SK-N-SH treated with all-trans-retinoic acid at 6 μM for 48 hours (cell line): ENCODE measurements around the gene JAML.

Source experiments
- ZC3H10 ChIP-seq: fragments of 250-450 bp; sonication (Bioruptor Pico); IDR thresholded peaks from 2 replicates; pipeline ENCODE4 v1.5.1; 2021; ENCODE audit warnings: mild to moderate bottlenecking, moderate library complexity
- ZNF565 ChIP-seq: fragments of 450-650 bp; formaldehyde crosslinking; conservative IDR thresholded peaks from 2 replicates; pipeline ENCODE4 v1.5.0; 2020; ENCODE audit warnings: low read depth, mild to moderate bottlenecking, moderate library complexity

- TF ChIP-seq ZC3H10 (CRISPR knock-in tag) (no peak), ZNF565 (CRISPR knock-in tag) (no peak)
Measured at GRCh38 chr11:118162846-118163245, 62.0 kb downstream of the JAML start.
